Measurements from ENCODE around the gene COG7. TPM values are rescaled to one million over a fixed set of nuclear protein-coding genes. Genes with fewer than 3 reads are reported as not detected.

Gene COG7
- polyA plus RNA-seq, 1 of the 3 experiments (the other 2 are of a cell fraction): 33.0 TPM

- H4K20me1 ChIP-seq (ENCODE audit: insufficient read depth): no peaks in the 10 kb centered on the region
- no peaks in the 10 kb centered on the region for H3F3A ChIP-seq (replicated peaks; ENCODE audit: insufficient read depth)
- 15% methylated on average over 3 of the region's 7 CpGs for WGBS (ENCODE audit: low lambda C conversion rate)
- H3K9me2 ChIP-seq: no peaks in the 10 kb centered on the region
- H3K36me3 ChIP-seq (replicated peaks in 1 of 2; ENCODE audit: control insufficient read depth in 1 of 2, insufficient read depth in 2 of 2, low read length in 1 of 2): no peaks in the 10 kb centered on the region
- H3K9me3 ChIP-seq: no peaks in the 10 kb centered on the region
- no peaks in the 10 kb centered on the region for H3K4me1 ChIP-seq (ENCODE audit: control insufficient read depth in 1 of 2, insufficient read depth in 2 of 2, low read depth in 1 of 2, low read length in 1 of 2)
- H2AFZ ChIP-seq (ENCODE audit: low read depth): no peak overlapping the region
- POLR2A ChIA-PET: no interaction called here
- no peaks in the 10 kb centered on the region for H3K79me2 ChIP-seq (ENCODE audit: insufficient read depth)
- DNase-seq: no peak
- no peak overlapping the region for H3K4me2 ChIP-seq
- no peak for TF ChIP-seq FOXM1 (IDR thresholded peaks at IDR 0.05; ENCODE audit: low read depth)
- TF ChIP-seq NFIC (IDR thresholded peaks at IDR 0.05; ENCODE audit: borderline replicate concordance): no peak
- no peak for TF ChIP-seq ZBTB33 (IDR thresholded peaks at IDR 0.05; ENCODE audit: borderline replicate concordance, low read depth)
- H3K4me3 ChIP-seq (ENCODE audit: low read depth in 2 of 2, low read length in 1 of 2): no peak overlapping the region
- no peak overlapping the region for H3K9ac ChIP-seq
- H3K27me3 ChIP-seq (ENCODE audit: insufficient read depth): no peaks in the 10 kb centered on the region
- H3K27ac ChIP-seq (ENCODE audit: low read depth in 2 of 2, low read length in 1 of 2): no peak overlapping the region
- CTCF ChIA-PET: interaction anchor here (1.1 kb wide), 1 partner anchor 188 kb away, joined by 4 read pairs; no protein-coding TSS in a partner anchor
These were observed 83.6 kb downstream of the COG7 start for GRCh38 chr16:23369416-23369815.

GRCh38 chr16:23368469-23368868 lies 84.5 kb downstream of the COG7 start:
- no peak overlapping the region for H3K9ac ChIP-seq
- H3K4me2 ChIP-seq: no peak overlapping the region
- 26% methylated on average over 5 of the region's 5 CpGs for WGBS (ENCODE audit: low lambda C conversion rate)
- TF ChIP-seq NRF1 (IDR thresholded peaks at IDR 0.05; ENCODE audit: low read depth, low read length): no peak
- no peak for TF ChIP-seq USF2 (IDR thresholded peaks at IDR 0.05; ENCODE audit: borderline replicate concordance, low read depth, low read length)
- TF ChIP-seq RCOR1 (IDR thresholded peaks at IDR 0.05; ENCODE audit: low read length): no peak
- no peak for TF ChIP-seq FOSL2 (IDR thresholded peaks at IDR 0.05; ENCODE audit: borderline replicate concordance, low read depth)
- TF ChIP-seq RXRA (IDR thresholded peaks at IDR 0.05; ENCODE audit: borderline replicate concordance, low read depth): no peak
- TF ChIP-seq TCF12 (IDR thresholded peaks at IDR 0.05): no peak
- TF ChIP-seq MEF2A (IDR thresholded peaks at IDR 0.05; ENCODE audit: borderline replicate concordance, low read depth): no peak
- no peak for TF ChIP-seq EZH2phosphoT487 (IDR thresholded peaks at IDR 0.05; ENCODE audit: borderline replicate concordance, low read depth)
- no peak for TF ChIP-seq FOXM1 (IDR thresholded peaks at IDR 0.05; ENCODE audit: low read depth)
- TF ChIP-seq FOXJ3 (CRISPR knock-in tag; IDR thresholded peaks at IDR 0.05): no peak
- no peak for TF ChIP-seq MAX (IDR thresholded peaks at IDR 0.05; ENCODE audit: low read depth)
- no peak for TF ChIP-seq USF1 (IDR thresholded peaks at IDR 0.05; ENCODE audit: borderline replicate concordance, low read depth)
- TF ChIP-seq POLR2AphosphoS5 (IDR thresholded peaks at IDR 0.05; ENCODE audit: low read depth, low read length): no peak
- no peak for TF ChIP-seq ZBTB33 (IDR thresholded peaks at IDR 0.05; ENCODE audit: borderline replicate concordance, low read depth)
- TF ChIP-seq GABPA (IDR thresholded peaks at IDR 0.05; ENCODE audit: low read depth): no peak
- TF ChIP-seq YY1 (IDR thresholded peaks at IDR 0.05; ENCODE audit: low read depth): no peak
- no peak overlapping the region for H3K4me3 ChIP-seq (ENCODE audit: low read depth in 2 of 2, low read length in 1 of 2)
- H3K4me1 ChIP-seq (ENCODE audit: control insufficient read depth in 1 of 2, insufficient read depth in 2 of 2, low read depth in 1 of 2, low read length in 1 of 2): no peaks in the 10 kb centered on the region
- H3K27ac ChIP-seq (ENCODE audit: low read depth in 2 of 2, low read length in 1 of 2): no peak overlapping the region
- no peaks in the 10 kb centered on the region for H3K36me3 ChIP-seq (replicated peaks in 1 of 2; ENCODE audit: control insufficient read depth in 1 of 2, insufficient read depth in 2 of 2, low read length in 1 of 2)
- no peaks in the 10 kb centered on the region for H3K9me2 ChIP-seq
- no peak overlapping the region for H2AFZ ChIP-seq (ENCODE audit: low read depth)
- DNase-seq: no peak
- no peaks in the 10 kb centered on the region for H4K20me1 ChIP-seq (ENCODE audit: insufficient read depth)
- CTCF ChIA-PET: no interaction called here
- H3K27me3 ChIP-seq (ENCODE audit: insufficient read depth): no peaks in the 10 kb centered on the region
- POLR2A ChIA-PET: no interaction called here
- H3K79me2 ChIP-seq (ENCODE audit: insufficient read depth): no peaks in the 10 kb centered on the region
- H3F3A ChIP-seq (replicated peaks; ENCODE audit: insufficient read depth): no peaks in the 10 kb centered on the region
- H3K9me3 ChIP-seq: no peaks in the 10 kb centered on the region
